Measurements from ENCODE around the gene BOD1L1.

Gene BOD1L1

GRCh38 chr4:13592220-13592619 lies 35.3 kb downstream of the BOD1L1 start:
- Histone ChIP-seq H3K9me3 (ENCODE audit: control insufficient read depth, insufficient read depth, low read depth, low read length) (no peaks in the 10 kb centered on the region), H3K27ac (ENCODE audit: extremely low read depth, low read depth, low read length) (no peak overlapping the region), H3K4me3 (ENCODE audit: low read depth, low read length) (no peak overlapping the region), H3K36me3 (ENCODE audit: control insufficient read depth in 2 of 2, insufficient read depth in 1 of 2, low read length in 2 of 2) (peaks cover 4 to 76% of the 10 kb centered on the region in 2 experiments; a peak in 2 of 3 replicates), H3K4me1 (ENCODE audit: control insufficient read depth, insufficient read depth, low read length) (no peaks in the 10 kb centered on the region)
- TF ChIP-seq ZNF585B (tag by site-specific recombination; IDR thresholded peaks at IDR 0.05) (no peak), ZNF280D (tag by site-specific recombination; IDR thresholded peaks at IDR 0.05) (no peak), YY2 (tag by site-specific recombination; IDR thresholded peaks at IDR 0.05) (no peak), FEZF1 (tag by site-specific recombination; IDR thresholded peaks at IDR 0.05) (no peak), ZNF768 (tag by site-specific recombination; IDR thresholded peaks at IDR 0.05) (no peak)
- ChIA-PET CTCF (interaction anchor here (0.8 kb wide), 1 partner anchor 62 kb away, joined by 3 read pairs; no protein-coding TSS in a partner anchor), POLR2A (no interaction called here)

- CTCF ChIA-PET: interaction anchor here (0.7 kb wide), 1 partner anchor 367 kb away, joined by 4 read pairs; no protein-coding TSS in a partner anchor
- POLR2A ChIA-PET: no interaction called here
- Histone ChIP-seq H3K4me1 (ENCODE audit: control insufficient read depth, insufficient read depth, low read length) (no peaks in the 10 kb centered on the region), H3K4me3 (ENCODE audit: low read depth, low read length) (no peak overlapping the region), H3K9me3 (ENCODE audit: control insufficient read depth, insufficient read depth, low read depth, low read length) (no peaks in the 10 kb centered on the region), H3K27ac (ENCODE audit: extremely low read depth, low read depth, low read length) (no peak overlapping the region), H3K36me3 (ENCODE audit: control insufficient read depth in 2 of 2, insufficient read depth in 1 of 2, low read length in 2 of 2) (peaks cover 4 to 73% of the 10 kb centered on the region in 2 experiments; a peak in 2 of 3 replicates)
- TF ChIP-seq ZNF433 (tag by site-specific recombination; IDR thresholded peaks at IDR 0.05; ENCODE audit: low read depth) (no peak), ZNF707 (tag by site-specific recombination; IDR thresholded peaks at IDR 0.05) (no peak), GLI4 (tag by site-specific recombination; IDR thresholded peaks at IDR 0.05) (no peak), ZNF830 (tag by site-specific recombination; IDR thresholded peaks at IDR 0.05; ENCODE audit: low read depth) (no peak)
These were observed 36.8 kb downstream of the BOD1L1 start for GRCh38 chr4:13590766-13591165.

- CTCF ChIA-PET: no interaction called here
- H3K4me3 ChIP-seq (ENCODE audit: low read depth, low read length): no peak overlapping the region
- no peaks in the 10 kb centered on the region for H3K9me3 ChIP-seq (ENCODE audit: control insufficient read depth, insufficient read depth, low read depth, low read length)
- peaks cover 7 to 68% of the 10 kb centered on the region in 2 experiments for H3K36me3 ChIP-seq (ENCODE audit: control insufficient read depth in 2 of 2, insufficient read depth in 1 of 2, low read length in 2 of 2)
- no peak overlapping the region for H3K27ac ChIP-seq (ENCODE audit: extremely low read depth, low read depth, low read length)
- H3K4me1 ChIP-seq (ENCODE audit: control insufficient read depth, insufficient read depth, low read length): no peaks in the 10 kb centered on the region
- TF ChIP-seq ZNF140 (tag by site-specific recombination; IDR thresholded peaks at IDR 0.05) (no peak), REST (tag by site-specific recombination; IDR thresholded peaks at IDR 0.05) (no peak), HIC1 (tag by site-specific recombination; IDR thresholded peaks at IDR 0.05) (no peak), ZBTB48 (tag by site-specific recombination; IDR thresholded peaks at IDR 0.05) (no peak), ZFP41 (tag by site-specific recombination; IDR thresholded peaks at IDR 0.05; ENCODE audit: borderline replicate concordance) (no peak), ZNF138 (tag by site-specific recombination; IDR thresholded peaks at IDR 0.05; ENCODE audit: borderline replicate concordance) (no peak), ZNF571 (tag by site-specific recombination; IDR thresholded peaks at IDR 0.05) (no peak)
- POLR2A ChIA-PET: no interaction called here
These were observed 38.6 kb downstream of the BOD1L1 start for GRCh38 chr4:13588954-13589353.
